Posterior cingulate gyrus (tissue), 11 donors: Measurements from ENCODE around the gene FBXL19.
"Not testable (repeated sequence)": the region's sequence is repeated elsewhere in the genome, so short reads cannot be mapped to it uniquely, and the experiment has no call there.

Experiments
- DNase-seq, 10 donors: peaks; one replicate each; pipeline versions ENCODE4 v3.0.0 to v3.0.0-alpha.2; 2020 to 2021; ENCODE audit warnings: mixed read lengths in 3 of 10
- intact Hi-C: fragments of 100-400 bp; cut with DNase I; formaldehyde crosslinking; loops from one replicate; pipeline ENCODE4 v1.15.1; 2023

FBXL19 gene

GRCh38 chr16:30939571-30939970 is 16.2 kb downstream of the FBXL19 start:
- DNase-seq, result peak in 1 of 10 donors; percentile 36
- intact Hi-C loops, result not testable (repeated sequence)

- intact Hi-C loops, result no loop called here
- peak in 9 of 10 donors; percentile 42 to 94 (median 65) for DNase-seq
Observed at GRCh38 chr16:30941600-30942425, 18.4 kb downstream of the FBXL19 start.

- no peak for DNase-seq
- intact Hi-C loops, result no loop called here
Observed at GRCh38 chr16:30942426-30942806, 19.0 kb downstream of the FBXL19 start.

GRCh38 chr16:30944352-30944751 is 21.0 kb downstream of the FBXL19 start:
- intact Hi-C loops, result no loop called here

GRCh38 chr16:30946671-30947540 is 23.5 kb downstream of the FBXL19 start:
- DNase-seq, result peak in 1 of 10 donors; percentile 85

More at GRCh38 chr16:30944352-30944751, 21.0 kb downstream of the FBXL19 start:
- no peak for DNase-seq

GRCh38 chr16:30947541-30947858 is 24.1 kb downstream of the FBXL19 start:
- intact Hi-C loops, result no loop called here
- DNase-seq, result no peak

More at GRCh38 chr16:30946671-30947540, 23.5 kb downstream of the FBXL19 start:
- intact Hi-C loops, result no loop called here

GRCh38 chr16:30947859-30948666 is 24.7 kb downstream of the FBXL19 start:
- intact Hi-C loops, result no loop called here
- peak; percentile 74 to 98 (median 95) for DNase-seq

GRCh38 chr16:30948667-30949649 is 25.6 kb downstream of the FBXL19 start, which contains the start of gene ORAI3:
Gene ORAI3, plus strand, starts transcription at chr16:30949068. Its CDS starts 222 bp downstream, at chr16:30949290.
- peak; percentile 51 to 96 (median 78) for DNase-seq
- intact Hi-C loops, result no loop called here

- intact Hi-C loops, result loop anchor here (10.0 kb wide), 3 partner anchors 505 to 915 kb away; partner anchors contain the start of gene ARMC5
Observed at GRCh38 chr16:30949650-30950515, 26.5 kb downstream of the FBXL19 start.

GRCh38 chr16:30950516-30951065 is 27.2 kb downstream of the FBXL19 start:
- intact Hi-C loops, result loop anchor here (10.0 kb wide), 3 partner anchors 504 to 914 kb away; partner anchors contain the start of gene ARMC5
- DNase-seq, result peak in 1 of 10 donors; percentile 48

More at GRCh38 chr16:30949650-30950515, 26.5 kb downstream of the FBXL19 start:
- peak in 2 of 10 donors; percentile 27 to 88 for DNase-seq

GRCh38 chr16:30951193-30951592 is 27.8 kb downstream of the FBXL19 start:
- no peak for DNase-seq
- intact Hi-C loops, result loop anchor here (10.0 kb wide), 3 partner anchors 504 to 914 kb away; partner anchors contain the start of gene ARMC5

GRCh38 chr16:30951750-30952149 is 28.4 kb downstream of the FBXL19 start:
- intact Hi-C loops, result loop anchor here (10.0 kb wide), 3 partner anchors 503 to 913 kb away; partner anchors contain the start of gene ARMC5
- DNase-seq, result peak in 1 of 10 donors; percentile 73

GRCh38 chr16:30953111-30953510 is 29.7 kb downstream of the FBXL19 start:
- intact Hi-C loops, result loop anchor here (10.0 kb wide), 3 partner anchors 502 to 912 kb away; partner anchors contain the start of gene ARMC5
- peak in 1 of 10 donors; percentile 70 for DNase-seq

GRCh38 chr16:30953511-30954124 is 30.2 kb downstream of the FBXL19 start:
- intact Hi-C loops, result loop anchor here (10.0 kb wide), 3 partner anchors 501 to 911 kb away; partner anchors contain the start of gene ARMC5
- DNase-seq, result peak; percentile 48 to 97 (median 74)

GRCh38 chr16:30954993-30955392 is 31.6 kb downstream of the FBXL19 start:
- peak in 1 of 10 donors; percentile 32 for DNase-seq
- intact Hi-C loops, result loop anchor here (5.0 to 10.0 kb wide), 4 partner anchors 500 to 910 kb away; partner anchors contain the start of genes ARMC5 and RUSF1
